Adrenal gland (tissue), 12 donors: ENCODE results near the gene POU3F4. TPM values are rescaled to one million over a fixed set of nuclear protein-coding genes. Genes with fewer than 3 reads are reported as not detected.

Experiments
- DNase-seq, 7 donors: peaks; one replicate each; pipeline ENCODE4 v3.0.0-alpha.2; 2019 to 2020
- H3K27ac ChIP-seq, 5 donors: fragments of 200-600 bp; sonication (generic) in 4 of 5; 1 replicate in 3 of 5; 2 replicates in 2 of 5; pipeline versions ENCODE4 v1.5.1 to v1.8.0; 2016 to 2020; ENCODE audit warnings: mild to moderate bottlenecking in 1 of 5
- H3K27me3 ChIP-seq: fragments of 200-600 bp; 2 replicates; pipeline ENCODE4 v1.8.0; 2021
- H3K36me3 ChIP-seq, 2 donors: fragments of 200-600 bp; replicated peaks in 1 of 2; 1 replicate in 1 of 2; 2 replicates in 1 of 2; pipeline versions ENCODE4 v1.5.1 to v1.8.0; 2018 to 2022
- H3K4me1 ChIP-seq, 2 donors: fragments of 200-600 bp; replicated peaks in 1 of 2; 1 replicate in 1 of 2; 2 replicates in 1 of 2; pipeline versions ENCODE4 v1.5.1 to v1.8.0; 2018 to 2021
- H3K4me3 ChIP-seq, 4 donors: fragments of 200-600 bp; sonication (generic) in 3 of 4; one replicate each; pipeline ENCODE4 v1.5.1; 2016 to 2018
- H3K9me3 ChIP-seq, 3 donors: fragments of 200-600 bp; sonication (generic) in 1 of 3; replicated peaks in 1 of 3; 1 replicate in 2 of 3; 2 replicates in 1 of 3; pipeline versions ENCODE4 v1.5.1 to v1.8.0; 2016 to 2021
- POLR2A ChIP-seq, 2 donors: fragments of 450-650 bp; IDR thresholded peaks; one replicate each; pipeline ENCODE4 v1.6.1; 2017; ENCODE audit warnings: antibody characterized with exemption in 2 of 2, mild to moderate bottlenecking in 2 of 2, moderate library complexity in 1 of 2
- WGBS, 4 donors: extraction: QIAGEN DNeasy Blood & Tissue Kit in 2 of 4; methylation state at CpG; one replicate each; pipeline versions ENCODE4 v1.1.5 to v1.1.7; 2013 to 2017; 5-methylcytosine and 5-hydroxymethylcytosine counted together
- intact Hi-C, 2 donors: fragments of 100-400 bp; cut with DNase I; formaldehyde crosslinking; loops; one replicate each; pipeline versions ENCODE4 v1.14.1 to v1.15.0; 2022 to 2023
- polyA plus RNA-seq, 3 donors: library from polyadenylated mRNA; stranded (reverse); fragments of 200-250 nt in 2 of 3; fragments of 350-450 nt in 1 of 3; fragmentation: Illumina TruSeq in 1 of 3; extraction: RNeasy Lipid Tissue Mini Kit (QIAGEN cat#74804) in 1 of 3; gene quantifications; one replicate each; pipeline ENCODE4 v1.2.3, GENCODE V29; 2013 to 2014
- total RNA-seq, 9 donors: library from RNA; depleted of rRNA in 4 of 9; stranded (reverse); fragments of >200 nt in 4 of 9; fragments of 120-200 nt in 1 of 9; fragmentation: NEBNext Ultra II Directional in 1 of 9; extraction: Animal tissue kit (Norgen Biotek cat#: 25700) in 1 of 9; gene quantifications; one replicate each; pipeline versions ENCODE4 v1.1.0 to v1.2.4, GENCODE V29; 2013 to 2023
- TF ChIP-seq, protein P1 (sequence below), 6 experiments: fragments of 450-650 bp in 4 of 6; fragments of 200-600 bp in 2 of 6; sonication (generic) in 1 of 6; IDR thresholded peaks; 1 replicate in 5 of 6; 2 replicates in 1 of 6; pipeline versions ENCODE4 v1.5.1 to v1.8.0; 2016 to 2021; ENCODE audit warnings: antibody characterized with exemption in 6 of 6, mild to moderate bottlenecking in 2 of 6, moderate library complexity in 1 of 6
- donor health status: healthy with polysubstance abuse.
- donor health status: Bipolar disorder and iron deficiency.
- donor health status: DM: yes; HTN: yes; CAD: no.
- donor health status: DM: no; HTN: no; CAD: no.
- donor health status: DM: no; HTN: no; CAD: no.
- donor health status: DM: yes; HTN: yes; CAD: no.

Gene POU3F4
- total and polyA plus RNA-seq, 12 donors = 0.08 TPM; not detected in 11

DNA sequence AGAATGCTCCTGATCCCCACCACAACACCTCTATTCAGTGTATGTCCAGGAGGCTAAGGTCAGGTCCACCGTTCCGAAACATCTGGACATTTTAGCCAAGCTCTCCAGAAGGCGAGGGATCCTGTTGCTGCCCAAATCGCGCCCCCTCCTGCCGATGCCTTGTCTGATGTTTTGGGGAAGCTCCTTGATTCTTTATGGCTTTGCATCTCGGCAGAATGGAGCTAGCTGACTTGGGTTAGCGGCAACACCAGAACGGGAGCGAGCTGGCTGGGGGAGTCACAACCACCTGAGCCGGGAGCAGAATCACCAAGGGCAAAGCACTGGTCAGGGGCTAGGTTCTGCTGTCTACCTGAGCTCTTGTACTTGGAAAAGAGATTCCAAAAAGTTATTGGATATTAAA is 6.6 kb upstream of the POU3F4 start:
- Histone ChIP-seq H3K36me3 (no peaks in the 10 kb centered on the region), H3K9me3 (no peaks in the 10 kb centered on the region), H3K4me3 (no peak overlapping the region), H3K27ac (no peak overlapping the region), H3K27me3 (peaks cover 55% of the 10 kb centered on the region), H3K4me1 (no peaks in the 10 kb centered on the region)
- WGBS, 4 donors = 0 to 35% (median 14%) methylated on average over 7 to 11 of the region's 11 CpGs
- intact Hi-C loops = no loop called here
- no peak for DNase-seq
- TF ChIP-seq, protein P1, sequence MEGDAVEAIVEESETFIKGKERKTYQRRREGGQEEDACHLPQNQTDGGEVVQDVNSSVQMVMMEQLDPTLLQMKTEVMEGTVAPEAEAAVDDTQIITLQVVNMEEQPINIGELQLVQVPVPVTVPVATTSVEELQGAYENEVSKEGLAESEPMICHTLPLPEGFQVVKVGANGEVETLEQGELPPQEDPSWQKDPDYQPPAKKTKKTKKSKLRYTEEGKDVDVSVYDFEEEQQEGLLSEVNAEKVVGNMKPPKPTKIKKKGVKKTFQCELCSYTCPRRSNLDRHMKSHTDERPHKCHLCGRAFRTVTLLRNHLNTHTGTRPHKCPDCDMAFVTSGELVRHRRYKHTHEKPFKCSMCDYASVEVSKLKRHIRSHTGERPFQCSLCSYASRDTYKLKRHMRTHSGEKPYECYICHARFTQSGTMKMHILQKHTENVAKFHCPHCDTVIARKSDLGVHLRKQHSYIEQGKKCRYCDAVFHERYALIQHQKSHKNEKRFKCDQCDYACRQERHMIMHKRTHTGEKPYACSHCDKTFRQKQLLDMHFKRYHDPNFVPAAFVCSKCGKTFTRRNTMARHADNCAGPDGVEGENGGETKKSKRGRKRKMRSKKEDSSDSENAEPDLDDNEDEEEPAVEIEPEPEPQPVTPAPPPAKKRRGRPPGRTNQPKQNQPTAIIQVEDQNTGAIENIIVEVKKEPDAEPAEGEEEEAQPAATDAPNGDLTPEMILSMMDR (IDR thresholded peaks at IDR 0.05) = no peak
- no peak for TF ChIP-seq POLR2A (IDR thresholded peaks at IDR 0.05)

DNA sequence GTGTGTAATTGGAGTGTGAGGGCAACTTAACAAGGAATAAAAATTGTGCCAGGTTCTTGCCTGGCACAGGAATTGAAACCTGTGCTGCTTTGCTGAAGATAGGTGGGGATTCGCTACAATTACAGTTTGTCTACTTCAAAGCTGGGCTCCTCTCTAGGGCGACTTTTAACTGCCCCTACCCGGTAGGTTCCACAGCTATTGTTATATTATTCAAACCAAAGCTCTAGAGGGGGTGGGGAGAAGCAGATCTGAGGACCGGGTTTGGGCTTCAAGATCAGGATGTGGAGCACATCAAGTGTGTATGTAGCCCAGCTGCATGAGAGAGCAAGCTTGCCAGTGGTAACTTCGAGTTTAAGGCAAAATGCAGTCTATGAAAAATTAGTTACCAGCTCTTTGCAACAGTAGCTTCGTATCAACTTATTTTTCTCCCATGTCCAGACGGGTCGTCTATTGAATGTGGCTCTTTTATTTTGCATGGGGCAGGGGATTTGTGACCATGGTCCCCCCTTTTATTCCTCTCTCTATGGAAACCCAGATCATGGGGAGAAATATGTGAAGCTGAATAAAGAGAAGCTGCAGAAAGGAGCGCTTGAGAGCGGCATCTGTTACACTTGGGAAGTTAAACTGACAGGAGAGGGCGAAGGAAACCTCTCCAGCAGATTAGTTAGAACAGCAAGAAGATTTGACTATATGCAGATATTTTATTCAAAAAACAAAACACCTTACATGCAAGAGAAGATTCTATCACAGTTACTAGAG is 3.2 kb upstream of the POU3F4 start:
- 4 to 24% (median 8%) methylated on average over 11 of the region's 11 CpGs for WGBS, 4 donors
- DNase-seq = no peak
- Histone ChIP-seq H3K4me3 (no peak overlapping the region), H3K27me3 (peaks cover 73% of the 10 kb centered on the region), H3K4me1 (no peaks in the 10 kb centered on the region), H3K36me3 (no peaks in the 10 kb centered on the region), H3K27ac (no peak overlapping the region), H3K9me3 (no peaks in the 10 kb centered on the region)
- intact Hi-C loops = no loop called here
- TF ChIP-seq POLR2A (IDR thresholded peaks at IDR 0.05) = no peak
- TF ChIP-seq, protein P1 (IDR thresholded peaks at IDR 0.05) = no peak

GRCh38 chrX:83508526-83509253 is 600 bp downstream of the POU3F4 start:
- DNase-seq = no peak
- no peaks in the 10 kb centered on the region for H3K4me1 ChIP-seq
- TF ChIP-seq, protein P1 (IDR thresholded peaks at IDR 0.05) = no peak
- no peak for TF ChIP-seq POLR2A (IDR thresholded peaks at IDR 0.05)
- peaks cover 72% of the 10 kb centered on the region for H3K27me3 ChIP-seq
- H3K4me3 ChIP-seq = no peak overlapping the region
- H3K27ac ChIP-seq = no peak overlapping the region
- 0 to 31% (median 18%) methylated on average over 1 to 50 of the region's 50 CpGs for WGBS, 4 donors
- no peaks in the 10 kb centered on the region for H3K36me3 ChIP-seq
- no peaks in the 10 kb centered on the region for H3K9me3 ChIP-seq
- intact Hi-C loops = no loop called here

GRCh38 chrX:83509254-83509801 is 1.2 kb downstream of the POU3F4 start:
- intact Hi-C loops = no loop called here
- no peak overlapping the region for H3K27ac ChIP-seq
- no peak overlapping the region for H3K4me3 ChIP-seq

More at GRCh38 chrX:83509254-83509801, 1.2 kb downstream of the POU3F4 start:
- peaks cover 71% of the 10 kb centered on the region for H3K27me3 ChIP-seq
- H3K9me3 ChIP-seq = no peaks in the 10 kb centered on the region
- no peaks in the 10 kb centered on the region for H3K36me3 ChIP-seq
- TF ChIP-seq, protein P1 (IDR thresholded peaks at IDR 0.05) = no peak
- no peak for TF ChIP-seq POLR2A (IDR thresholded peaks at IDR 0.05)
- WGBS, 4 donors = 10 to 48% (median 25%) methylated on average over 16 of the region's 16 CpGs
- H3K4me1 ChIP-seq = no peaks in the 10 kb centered on the region
- no peak for DNase-seq
